HG03159 (cell line): ENCODE measurements around the gene NOXA1.

Experiments used
- ATAC-seq: cut with Tn5 transposase; IDR thresholded peaks from one replicate; pipeline ENCODE4 v1.9.1; 2021; ENCODE audit warnings: mild to moderate bottlenecking, moderate library complexity; ENCODE audit not compliant: unreplicated experiment

Gene NOXA1

GRCh38 chr9:137480686-137481683 lies 57.8 kb downstream of the NOXA1 start:
- no peak for ATAC-seq

- no peak for ATAC-seq
These were observed 59.0 kb downstream of the NOXA1 start for GRCh38 chr9:137482094-137482781.
